Stimulated activated effector memory CD8-positive, alpha-beta T cell treated with anti-CD3 and anti-CD28 coated beads, Interleukin-12 subunit alpha, Interleukin-12 subunit beta, amount 100 ng/mL, for 72 hours (primary cell): ENCODE results near the gene ERN1.

Experiments
- ATAC-seq: fragments of 150-1000 bp; cut with Tn5 transposase; 2 replicates; pipeline ENCODE4 v1.10.0; 2021
- DNase-seq, 2 donors: peaks; one replicate each; pipeline ENCODE4 v3.0.0; 2021 to 2022; ENCODE audit warnings: low spot score in 2 of 2
- H3K27ac Mint-ChIP-seq: one replicate; pipeline ENCODE4 v1.8.0; 2022; ENCODE audit warnings: mild to moderate bottlenecking, mixed read lengths
- H3K36me3 Mint-ChIP-seq: one replicate; pipeline ENCODE4 v1.8.0; 2022; ENCODE audit warnings: mild to moderate bottlenecking, mixed read lengths
- H3K4me1 Mint-ChIP-seq: one replicate; pipeline ENCODE4 v1.8.0; 2022; ENCODE audit warnings: mixed read lengths
- H3K4me3 Mint-ChIP-seq: one replicate; pipeline ENCODE4 v1.8.0; 2022; ENCODE audit warnings: mild to moderate bottlenecking, mixed read lengths
- H3K9me3 Mint-ChIP-seq: one replicate; pipeline ENCODE4 v1.8.0; 2022; ENCODE audit warnings: mixed read lengths

ERN1 gene

DNA sequence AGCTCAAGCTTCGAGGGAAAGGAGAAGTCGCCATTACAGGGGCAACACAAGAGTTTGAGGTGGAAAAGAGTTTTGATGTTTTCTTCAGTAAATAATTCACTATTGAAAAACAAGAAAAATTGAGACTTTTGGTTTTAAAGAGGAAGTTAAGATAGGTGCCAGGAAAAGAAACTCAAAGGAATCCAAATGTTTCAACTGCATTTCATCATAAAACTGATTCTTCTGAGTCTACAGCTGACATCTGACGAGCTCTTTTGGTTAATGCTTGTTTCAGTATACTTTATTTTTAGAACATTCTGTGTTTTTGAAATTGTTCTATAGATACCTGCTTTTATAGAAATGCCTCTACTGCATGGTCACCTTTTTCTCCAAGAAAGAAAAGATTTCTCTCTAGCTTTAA, 54.0 kb downstream of the ERN1 start:
- Mint-ChIP-seq H3K9me3 (no peaks in the 10 kb centered on the region), H3K27ac (peak overlapping the region; percentile 77), H3K4me1 (peaks cover 28% of the 10 kb centered on the region), H3K4me3 (no peak overlapping the region), H3K36me3 (peaks cover 90% of the 10 kb centered on the region)
- ATAC-seq (no peak), DNase-seq (no peak)

DNA sequence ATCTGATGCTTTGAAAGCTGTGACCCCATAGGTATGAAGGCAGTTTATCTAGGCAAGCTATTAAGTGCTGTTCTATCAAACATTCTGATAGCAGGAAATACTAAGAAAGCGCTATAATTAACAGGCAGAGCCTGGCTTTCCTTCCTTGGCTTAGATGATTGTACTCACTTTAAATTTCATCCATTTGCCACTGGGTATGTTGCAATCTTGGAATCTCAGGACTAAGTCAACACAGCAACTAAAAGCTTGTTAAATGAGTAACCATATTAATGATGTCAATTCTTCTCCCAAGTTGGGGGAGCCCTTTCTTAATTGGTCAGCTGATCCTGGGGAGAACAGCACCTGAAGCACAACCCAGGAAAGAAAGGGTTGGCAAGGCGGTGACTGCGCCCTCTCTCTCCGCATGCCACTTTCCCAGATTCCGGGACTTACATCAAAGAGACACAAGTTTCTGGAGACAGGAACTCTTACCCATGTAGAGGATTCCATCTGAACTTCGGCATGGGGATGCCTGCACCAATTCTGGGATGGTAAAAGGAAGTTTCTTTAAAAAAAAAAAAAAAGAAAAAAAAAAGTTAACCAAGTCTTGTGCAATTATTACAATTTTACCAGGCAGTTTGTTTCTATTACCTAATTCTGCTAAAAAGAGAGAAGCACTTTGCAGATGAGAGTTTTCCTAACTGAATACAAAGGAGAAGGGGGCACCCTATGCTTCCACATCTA, 55.1 kb downstream of the ERN1 start:
- H3K9me3 Mint-ChIP-seq = peaks cover 2% of the 10 kb centered on the region
- ATAC-seq (no peak), DNase-seq (no peak)
- peak overlapping the region; percentile 77 for H3K27ac Mint-ChIP-seq
- no peak overlapping the region for H3K4me3 Mint-ChIP-seq
- H3K36me3 Mint-ChIP-seq = peaks cover 100% of the 10 kb centered on the region
- H3K4me1 Mint-ChIP-seq = peaks cover 18% of the 10 kb centered on the region

DNA sequence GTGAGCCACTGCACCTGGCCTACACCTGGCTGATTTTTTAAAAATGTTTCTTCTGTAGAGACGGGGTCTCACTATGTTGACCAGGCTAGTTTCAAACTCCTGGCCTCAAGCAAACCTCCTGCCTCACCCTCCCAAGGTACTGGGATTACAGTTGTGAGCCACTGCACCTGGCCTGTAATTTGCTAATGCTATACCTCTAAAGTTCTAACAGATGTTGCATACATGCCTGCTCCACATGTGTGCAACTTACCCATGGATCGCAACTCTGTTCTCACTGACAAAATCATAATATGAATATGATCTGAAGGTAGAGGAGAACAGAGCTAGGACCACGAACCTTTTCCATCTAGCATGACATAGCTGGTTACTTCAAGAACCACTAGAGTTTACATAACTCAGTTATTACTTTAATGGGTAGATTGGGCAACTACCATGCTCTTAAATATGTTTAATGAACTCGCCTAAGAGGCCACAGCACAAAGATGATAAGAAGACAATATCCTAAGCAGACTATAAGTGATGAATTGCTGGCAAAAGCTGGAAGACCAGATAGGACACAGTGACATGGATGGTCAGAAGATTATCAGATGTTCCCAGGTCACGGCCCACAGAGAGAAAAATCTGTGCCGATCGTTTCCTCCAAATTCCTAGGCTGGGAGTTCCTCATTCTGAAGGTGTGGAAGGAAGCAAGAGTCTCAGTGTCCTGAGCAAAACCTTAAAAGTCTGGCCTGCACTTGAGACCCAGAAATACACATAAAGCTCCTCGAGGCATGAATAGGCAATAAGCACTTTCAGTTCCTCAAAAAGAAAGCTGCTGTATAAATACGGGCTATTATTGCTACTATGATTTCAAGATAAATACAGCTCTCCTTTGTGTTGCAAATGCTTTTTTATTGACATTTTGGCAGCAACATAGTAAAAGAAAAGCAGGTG, 55.9 kb downstream of the ERN1 start:
- H3K9me3 Mint-ChIP-seq = peaks cover 2% of the 10 kb centered on the region
- DNase-seq (no peak), ATAC-seq (no peak)
- H3K4me1 Mint-ChIP-seq = peaks cover 14% of the 10 kb centered on the region
- H3K36me3 Mint-ChIP-seq = peaks cover 100% of the 10 kb centered on the region
- peak overlapping the region; percentile 76 for H3K27ac Mint-ChIP-seq
- H3K4me3 Mint-ChIP-seq = no peak overlapping the region

DNA sequence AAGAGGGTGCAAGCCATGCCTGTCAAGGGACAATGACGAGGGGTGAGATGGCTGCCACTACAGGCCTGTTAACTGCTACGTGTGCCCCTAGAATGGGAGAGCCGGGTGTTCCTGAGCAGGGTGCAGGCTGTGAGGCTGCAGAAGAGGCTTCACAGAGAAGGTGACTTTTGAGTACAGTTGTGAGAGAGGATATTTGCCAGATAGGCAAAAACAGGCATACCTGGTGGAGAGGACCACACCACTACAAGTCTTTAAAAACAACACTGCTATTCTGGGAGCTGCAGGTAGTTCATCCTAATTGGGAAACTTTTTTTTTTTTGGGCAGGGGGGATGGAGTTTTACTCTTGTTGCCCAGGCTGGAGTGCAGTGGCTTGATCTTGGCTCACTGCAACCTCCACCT, 58.8 kb downstream of the ERN1 start:
- Mint-ChIP-seq H3K4me1 (peaks cover 34% of the 10 kb centered on the region), H3K27ac (no peak overlapping the region), H3K36me3 (peaks cover 100% of the 10 kb centered on the region), H3K9me3 (peaks cover 2% of the 10 kb centered on the region), H3K4me3 (no peak overlapping the region)
- ATAC-seq = no peak
- no peak for DNase-seq

DNA sequence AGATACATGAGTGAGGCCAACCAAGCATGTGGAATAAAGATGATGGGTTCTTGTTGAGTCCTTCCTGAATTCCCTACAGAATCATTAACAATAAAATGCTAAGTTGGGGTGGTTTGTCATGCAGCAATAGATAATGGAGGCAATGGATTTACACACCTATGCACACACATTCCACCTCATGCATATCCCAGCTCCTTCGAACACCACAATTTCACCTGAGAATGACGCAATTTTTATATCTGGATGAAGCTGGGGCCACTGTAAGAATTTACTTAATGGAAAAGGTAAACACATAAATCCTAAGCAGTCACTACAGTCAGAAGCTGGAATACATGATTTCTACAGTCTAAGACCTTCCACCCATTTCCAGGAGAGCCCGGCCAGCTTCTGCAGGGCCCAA, 59.7 kb downstream of the ERN1 start:
- Mint-ChIP-seq H3K9me3 (peaks cover 2% of the 10 kb centered on the region), H3K4me3 (no peak overlapping the region), H3K36me3 (peaks cover 100% of the 10 kb centered on the region), H3K4me1 (peaks cover 35% of the 10 kb centered on the region), H3K27ac (peak overlapping the region; percentile 4)
- ATAC-seq (no peak), DNase-seq (no peak)

DNA sequence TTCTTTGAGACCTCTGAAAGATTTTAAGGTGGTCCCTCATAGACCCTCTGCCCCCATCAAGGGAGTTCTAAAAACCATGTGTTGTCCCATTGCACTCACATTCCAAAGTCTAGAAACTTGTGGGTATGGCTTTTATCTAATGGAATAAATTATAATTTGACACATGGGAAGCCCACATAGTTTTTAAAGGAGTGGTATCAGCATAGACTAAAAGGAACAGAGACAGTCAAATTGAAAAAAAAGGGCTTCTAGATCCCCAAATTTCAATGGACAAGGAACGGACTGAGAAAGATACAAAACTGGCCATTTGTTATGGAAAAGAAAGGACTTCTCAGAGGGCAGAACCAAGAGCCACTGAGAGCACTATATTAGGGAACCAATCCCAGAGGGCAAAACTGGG, 60.8 kb downstream of the ERN1 start:
- Mint-ChIP-seq H3K27ac (peak overlapping the region; percentile 92), H3K4me1 (peaks cover 45% of the 10 kb centered on the region), H3K36me3 (peaks cover 100% of the 10 kb centered on the region), H3K4me3 (no peak overlapping the region), H3K9me3 (peaks cover 2% of the 10 kb centered on the region)
- ATAC-seq = no peak
- DNase-seq = no peak

DNA sequence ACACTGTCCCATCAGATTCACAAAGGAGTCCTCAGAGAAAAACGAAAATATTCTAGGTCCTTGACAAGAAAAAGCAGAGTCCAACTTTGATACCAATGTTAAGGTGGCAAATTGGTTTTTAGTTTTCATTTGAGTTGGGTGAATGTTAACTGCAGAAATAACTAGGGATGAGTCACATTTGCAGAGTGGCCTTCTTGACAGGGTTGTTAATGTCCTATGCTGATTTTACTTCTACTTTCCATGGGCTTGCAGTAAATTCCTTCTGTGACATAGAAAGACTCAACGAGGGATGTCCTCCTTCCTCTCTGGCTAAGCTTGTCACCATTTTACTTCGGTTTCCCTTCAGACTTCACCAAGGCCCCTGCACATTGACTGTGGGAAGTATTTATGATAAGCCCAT, 62.3 kb downstream of the ERN1 start:
- H3K9me3 Mint-ChIP-seq = peaks cover 2% of the 10 kb centered on the region
- peaks cover 60% of the 10 kb centered on the region for H3K4me1 Mint-ChIP-seq
- no peak for ATAC-seq
- H3K27ac Mint-ChIP-seq = peak overlapping the region; percentile 92
- peaks cover 100% of the 10 kb centered on the region for H3K36me3 Mint-ChIP-seq
- DNase-seq = no peak
- peak overlapping the region; percentile 74 for H3K4me3 Mint-ChIP-seq

DNA sequence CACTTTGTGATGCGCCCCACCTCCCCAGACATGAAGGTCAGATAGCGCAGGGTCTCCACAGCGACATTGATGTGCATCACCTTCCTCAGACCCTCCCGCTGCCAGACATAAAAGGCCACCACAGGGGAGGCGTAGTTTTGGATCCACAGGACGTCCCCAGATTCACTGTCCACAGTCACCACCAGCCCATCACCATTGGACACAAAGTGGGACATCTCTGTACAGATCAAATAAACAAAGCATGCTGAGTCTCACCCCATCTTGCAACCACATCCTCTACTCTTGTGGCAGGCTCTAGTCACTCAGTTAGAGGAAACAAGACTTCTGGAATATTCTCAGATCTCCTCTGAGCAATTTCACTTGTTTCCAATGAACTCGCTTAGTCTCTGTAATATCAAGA, 63.2 kb downstream of the ERN1 start:
- H3K27ac Mint-ChIP-seq = peak overlapping the region; percentile 92
- peaks cover 70% of the 10 kb centered on the region for H3K4me1 Mint-ChIP-seq
- no peak for DNase-seq
- peaks cover 98% of the 10 kb centered on the region for H3K36me3 Mint-ChIP-seq
- H3K4me3 Mint-ChIP-seq = peak overlapping the region; percentile 74
- ATAC-seq = peak; percentile 83
- H3K9me3 Mint-ChIP-seq = peaks cover 2% of the 10 kb centered on the region

DNA sequence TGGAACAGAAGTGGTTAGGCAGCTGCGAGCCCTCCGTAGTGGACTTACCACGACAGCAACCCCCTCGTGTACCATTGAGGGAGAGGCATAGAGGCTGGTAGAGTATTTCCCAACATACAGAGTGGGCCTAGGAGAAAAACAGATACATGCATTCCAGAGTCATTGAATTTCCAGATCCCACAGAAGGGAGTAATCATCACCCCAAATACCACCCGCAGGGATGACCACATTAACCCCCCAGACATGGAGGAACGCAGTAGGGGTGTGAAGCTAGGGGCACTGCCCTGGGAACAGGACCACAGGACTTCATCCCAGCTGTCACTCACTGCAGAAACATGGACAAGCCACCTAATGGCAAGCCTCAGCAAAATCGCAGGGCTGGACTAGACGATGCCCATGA, 64.8 kb downstream of the ERN1 start:
- Mint-ChIP-seq H3K9me3 (peaks cover 2% of the 10 kb centered on the region), H3K27ac (peak overlapping the region; percentile 92), H3K36me3 (peaks cover 98% of the 10 kb centered on the region), H3K4me1 (peaks cover 85% of the 10 kb centered on the region), H3K4me3 (peak overlapping the region; percentile 74)
- DNase-seq (no peak), ATAC-seq (no peak)

DNA sequence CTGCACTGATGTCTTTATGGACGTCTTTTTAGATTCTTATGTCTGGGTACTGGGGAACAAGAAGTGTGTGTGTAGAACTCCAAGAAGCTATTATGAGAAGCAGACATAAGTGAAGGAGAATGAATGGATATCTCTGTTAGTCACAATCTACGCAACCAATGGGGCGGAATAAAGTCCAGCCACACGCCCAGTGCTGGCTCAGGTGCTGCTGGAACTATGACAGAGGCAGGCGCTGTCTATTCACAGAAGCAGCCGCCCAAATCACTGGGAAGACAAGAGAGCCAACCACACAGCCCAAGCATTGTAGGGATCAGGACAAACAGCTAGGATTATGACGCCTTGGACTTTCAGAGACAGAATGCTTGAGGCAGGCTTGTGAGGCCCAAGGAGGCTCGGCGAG, 65.6 kb downstream of the ERN1 start:
- Mint-ChIP-seq H3K4me3 (peak overlapping the region; percentile 74), H3K9me3 (no peaks in the 10 kb centered on the region), H3K36me3 (peaks cover 98% of the 10 kb centered on the region), H3K4me1 (peaks cover 94% of the 10 kb centered on the region), H3K27ac (peak overlapping the region; percentile 92)
- ATAC-seq = no peak
- no peak for DNase-seq

DNA sequence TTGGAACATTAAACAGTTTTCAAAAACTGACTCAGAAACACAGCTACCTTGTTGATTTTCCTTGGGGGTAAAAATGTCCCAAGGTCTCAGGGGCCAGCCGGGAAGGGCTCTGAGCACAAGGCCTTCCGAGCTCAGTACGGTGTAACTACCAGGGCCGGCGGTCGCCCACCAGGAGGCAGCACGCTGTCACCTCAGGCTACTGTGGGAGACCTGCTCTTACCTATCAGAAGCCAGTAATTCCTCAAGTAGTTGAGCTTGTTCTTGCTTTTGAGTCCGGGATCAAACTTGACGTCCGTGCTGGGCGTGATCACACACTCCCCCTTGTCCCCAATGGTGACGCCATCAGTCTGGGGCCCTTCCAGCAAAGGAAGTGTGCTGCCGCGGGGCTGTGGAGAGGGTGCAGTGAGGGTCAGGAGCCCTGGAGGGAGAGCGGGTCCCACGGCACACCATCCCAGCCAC, 66.1 kb downstream of the ERN1 start:
- peak overlapping the region; percentile 74 for H3K4me3 Mint-ChIP-seq
- peak overlapping the region; percentile 92 for H3K27ac Mint-ChIP-seq
- peak in 1 of 2 donors; percentile 36 for DNase-seq

DNA sequence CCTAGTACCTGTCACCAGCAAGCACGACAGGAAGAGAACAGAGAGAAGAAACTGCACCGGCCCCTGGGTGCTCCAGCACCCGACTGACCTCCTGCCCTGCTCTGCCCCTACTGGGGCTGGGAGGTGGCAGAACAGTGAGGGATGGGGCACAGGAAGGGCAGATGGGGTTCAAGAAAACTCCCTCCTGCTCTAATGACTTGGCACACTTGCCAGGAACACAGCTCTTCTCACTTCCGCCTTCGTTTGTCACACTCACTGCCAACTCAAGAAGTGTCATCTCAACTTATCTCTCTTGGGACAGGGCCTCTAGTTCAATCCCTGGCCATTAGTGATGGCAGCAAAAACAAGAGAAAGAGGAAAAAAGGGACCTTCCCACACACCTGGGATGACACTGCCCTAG, 66.9 kb downstream of the ERN1 start:
- Mint-ChIP-seq H3K4me3 (peak overlapping the region; percentile 74), H3K27ac (peak overlapping the region; percentile 92), H3K9me3 (no peaks in the 10 kb centered on the region), H3K4me1 (peaks cover 98% of the 10 kb centered on the region), H3K36me3 (peaks cover 98% of the 10 kb centered on the region)
- ATAC-seq (peak; percentile 29), DNase-seq (no peak)

More for the DNA sequence above, 66.1 kb downstream of the ERN1 start:
- Mint-ChIP-seq H3K9me3 (no peaks in the 10 kb centered on the region), H3K36me3 (peaks cover 98% of the 10 kb centered on the region), H3K4me1 (peaks cover 98% of the 10 kb centered on the region)
- ATAC-seq = peak; percentile 61

DNA sequence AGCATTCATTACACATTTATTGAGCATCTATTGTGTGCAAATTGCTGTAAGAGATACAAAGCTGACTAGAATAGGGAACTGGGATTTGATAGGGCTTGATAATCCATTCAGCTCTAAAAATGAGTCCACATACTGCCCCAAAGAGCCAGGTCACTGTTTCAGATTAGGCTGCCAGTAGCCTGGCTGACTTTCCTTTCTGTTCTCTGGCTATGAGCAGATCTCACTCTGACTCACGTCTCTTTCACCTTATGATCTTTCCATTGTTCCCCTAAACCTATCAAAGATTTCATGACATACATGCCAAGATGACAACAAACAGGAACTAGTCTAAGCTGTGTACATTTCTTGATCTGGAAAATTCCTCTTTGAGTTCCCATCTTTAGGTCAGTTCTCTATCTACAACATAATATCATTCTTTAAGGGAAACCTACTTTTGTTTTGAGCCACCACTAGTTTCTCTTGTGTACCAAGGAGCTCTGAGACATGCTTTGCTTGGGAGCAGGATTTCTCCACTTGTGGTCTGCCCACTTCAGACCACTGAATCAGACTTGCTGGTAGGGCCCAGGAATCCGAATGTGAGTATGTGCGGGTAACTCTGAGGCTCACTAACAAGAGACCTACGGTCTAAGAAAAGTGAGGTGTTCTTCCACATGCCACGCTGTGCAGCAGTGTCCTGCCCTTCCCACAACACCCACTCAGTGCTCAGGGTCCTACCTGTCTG, 68.6 kb downstream of the ERN1 start:
- H3K36me3 Mint-ChIP-seq = peaks cover 98% of the 10 kb centered on the region
- peak in 1 of 2 donors; percentile 67 for DNase-seq
- H3K4me1 Mint-ChIP-seq = peaks cover 96% of the 10 kb centered on the region
- peak; percentile 83 for ATAC-seq
- peak overlapping the region; percentile 74 for H3K4me3 Mint-ChIP-seq
- no peaks in the 10 kb centered on the region for H3K9me3 Mint-ChIP-seq
- peak overlapping the region; percentile 92 for H3K27ac Mint-ChIP-seq

DNA sequence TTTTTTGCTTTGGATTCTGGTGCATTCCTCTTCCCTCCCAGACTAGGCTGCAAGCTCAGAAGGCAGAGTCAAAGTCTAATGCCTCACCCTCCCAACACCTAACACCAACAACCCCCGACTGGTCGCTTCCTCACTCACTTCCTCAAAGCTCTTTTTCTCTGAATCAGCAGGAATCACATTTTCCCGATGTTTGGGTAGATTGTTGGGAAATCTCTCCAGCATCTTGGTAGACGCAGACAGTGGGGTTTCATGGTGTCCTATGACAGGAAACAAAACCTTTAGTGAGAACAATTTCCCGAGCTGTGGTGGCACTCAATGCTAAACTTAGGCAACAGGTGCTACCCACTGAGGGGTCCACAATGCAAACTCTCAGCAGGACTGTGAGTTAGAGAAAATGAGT, 69.6 kb downstream of the ERN1 start:
- Mint-ChIP-seq H3K4me1 (peaks cover 94% of the 10 kb centered on the region), H3K4me3 (peak overlapping the region; percentile 74), H3K9me3 (no peaks in the 10 kb centered on the region), H3K27ac (peak overlapping the region; percentile 92), H3K36me3 (peaks cover 98% of the 10 kb centered on the region)
- peak in 1 of 2 donors; percentile 66 for DNase-seq
- ATAC-seq = no peak

DNA sequence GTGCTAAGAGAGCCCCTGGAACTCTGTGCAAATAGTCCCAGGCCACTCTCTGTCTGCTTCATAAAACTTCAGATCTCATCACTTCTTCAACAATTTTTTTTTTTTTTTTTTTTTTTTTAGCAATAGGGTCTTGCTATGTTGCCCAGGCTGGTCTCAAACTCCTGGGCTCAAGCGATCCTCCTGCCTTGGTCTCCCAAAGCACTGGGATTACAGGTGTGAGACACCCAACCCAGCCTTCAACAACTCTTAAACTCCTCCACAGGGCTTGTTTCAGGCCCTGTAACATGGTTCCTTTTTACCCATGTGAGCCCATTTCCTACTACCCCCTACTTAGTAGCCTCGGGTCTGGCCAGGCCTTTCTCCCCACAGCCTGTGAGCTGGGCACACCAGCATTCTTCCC, 70.2 kb downstream of the ERN1 start:
- H3K36me3 Mint-ChIP-seq = peaks cover 98% of the 10 kb centered on the region
- H3K4me1 Mint-ChIP-seq = peaks cover 92% of the 10 kb centered on the region
- peak overlapping the region; percentile 74 for H3K4me3 Mint-ChIP-seq
- H3K27ac Mint-ChIP-seq = peak overlapping the region; percentile 92
- no peaks in the 10 kb centered on the region for H3K9me3 Mint-ChIP-seq
- DNase-seq (no peak), ATAC-seq (no peak)
